ENCODE data around the gene FMN1.

- TF ChIP-seq USF2 (IDR thresholded peaks at IDR 0.05; ENCODE audit: low read length): no peak
- TF ChIP-seq CTCF (IDR thresholded peaks at IDR 0.05; ENCODE audit: control extremely low read depth in 1 of 3, insufficient read depth in 1 of 3, low read depth in 1 of 3, low read length in 3 of 3): no peak
- TF ChIP-seq SRF (IDR thresholded peaks at IDR 0.05; ENCODE audit: low read depth, low read length): no peak
- TF ChIP-seq SIN3A (conservative IDR thresholded peaks at IDR 0.05 in 1 of 2, IDR thresholded peaks at IDR 0.05 in 1 of 2; ENCODE audit: low read depth in 1 of 2, low read length in 2 of 2): no peak
Observed at GRCh38 chr15:32941823-32942222, 252.7 kb downstream of the FMN1 start.
